Activated CD4-positive, alpha-beta T cell treated with anti-CD3 and anti-CD28 coated beads, Interleukin-2, amount 50 U/mL, for 1 hour (primary cell): Measurements from ENCODE around the gene RICTOR.

ENCODE experiments used
- DNase-seq: peaks from one replicate; pipeline ENCODE4 v3.0.0-alpha.2; 2020

RICTOR gene

GRCh38 chr5:39074017-39074814 is at the start of gene RICTOR:
RICTOR (minus strand) TSS chr5:39074399; CDS start chr5:39074377, 22 bp downstream.
- peak; percentile 90 for DNase-seq

DNA sequence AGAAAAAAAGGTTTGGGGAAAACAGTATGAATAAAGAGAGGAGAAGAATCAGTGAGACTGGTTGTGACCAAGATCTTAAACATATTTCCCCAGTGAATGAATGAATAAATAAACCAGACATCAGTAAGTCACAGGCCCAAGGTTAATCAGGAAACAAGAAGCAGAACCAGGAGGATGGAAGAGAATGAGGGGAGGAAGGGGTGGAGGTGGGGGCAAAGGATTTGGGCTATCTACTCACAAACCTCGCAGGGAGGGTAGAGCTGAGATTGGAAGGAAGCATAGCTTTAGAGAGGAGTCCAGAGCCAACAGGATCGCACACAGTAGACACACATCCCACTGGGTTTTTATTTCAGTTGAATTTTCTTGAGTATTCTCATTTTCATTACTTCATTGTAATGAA is 47.7 kb upstream of the RICTOR start:
- DNase-seq = no peak

DNA sequence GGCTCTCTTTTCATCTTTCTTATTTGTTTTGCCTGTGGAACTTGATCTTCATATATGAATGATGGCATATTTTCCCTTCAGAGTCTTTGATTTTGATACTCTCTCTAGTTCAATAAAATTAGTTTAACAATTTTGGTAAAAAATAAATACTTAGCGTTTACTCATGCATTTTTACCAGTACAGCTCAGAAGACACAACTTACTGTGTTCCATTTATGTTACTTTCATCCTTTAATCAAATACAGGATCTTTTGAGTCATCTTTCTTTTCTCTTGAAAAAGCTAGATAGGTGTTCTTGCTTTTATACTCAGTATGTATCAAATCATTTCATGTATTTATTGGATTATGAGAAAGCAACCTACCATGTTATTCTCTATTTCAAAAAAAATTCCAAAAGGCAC is 47.1 kb upstream of the RICTOR start:
- no peak for DNase-seq

DNA sequence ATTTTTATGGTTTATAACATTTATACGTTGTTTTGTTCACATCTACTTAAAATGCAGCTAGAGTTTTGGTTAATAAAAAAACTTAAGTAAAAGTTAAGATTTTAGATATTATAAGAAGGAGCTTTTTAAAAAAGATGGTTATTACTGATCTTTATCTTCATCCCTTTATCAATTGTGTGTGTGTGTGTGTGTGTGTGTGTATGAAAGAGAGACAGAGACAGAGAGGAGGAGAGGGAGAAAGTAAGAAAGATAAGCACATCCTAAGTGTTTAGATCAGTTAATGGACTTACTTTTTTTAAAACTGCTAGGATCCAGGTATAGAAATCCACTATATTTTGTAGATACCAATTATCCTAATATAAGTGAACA is 45.8 kb upstream of the RICTOR start:
- DNase-seq = no peak

- DNase-seq = no peak
Observed at GRCh38 chr5:39119404-39120051, 45.3 kb upstream of the RICTOR start.

GRCh38 chr5:39118638-39119037 is 44.4 kb upstream of the RICTOR start:
- no peak for DNase-seq

GRCh38 chr5:39117401-39117800 is 43.2 kb upstream of the RICTOR start:
- no peak for DNase-seq

GRCh38 chr5:39116344-39117170 is 42.4 kb upstream of the RICTOR start:
- DNase-seq = no peak

DNA sequence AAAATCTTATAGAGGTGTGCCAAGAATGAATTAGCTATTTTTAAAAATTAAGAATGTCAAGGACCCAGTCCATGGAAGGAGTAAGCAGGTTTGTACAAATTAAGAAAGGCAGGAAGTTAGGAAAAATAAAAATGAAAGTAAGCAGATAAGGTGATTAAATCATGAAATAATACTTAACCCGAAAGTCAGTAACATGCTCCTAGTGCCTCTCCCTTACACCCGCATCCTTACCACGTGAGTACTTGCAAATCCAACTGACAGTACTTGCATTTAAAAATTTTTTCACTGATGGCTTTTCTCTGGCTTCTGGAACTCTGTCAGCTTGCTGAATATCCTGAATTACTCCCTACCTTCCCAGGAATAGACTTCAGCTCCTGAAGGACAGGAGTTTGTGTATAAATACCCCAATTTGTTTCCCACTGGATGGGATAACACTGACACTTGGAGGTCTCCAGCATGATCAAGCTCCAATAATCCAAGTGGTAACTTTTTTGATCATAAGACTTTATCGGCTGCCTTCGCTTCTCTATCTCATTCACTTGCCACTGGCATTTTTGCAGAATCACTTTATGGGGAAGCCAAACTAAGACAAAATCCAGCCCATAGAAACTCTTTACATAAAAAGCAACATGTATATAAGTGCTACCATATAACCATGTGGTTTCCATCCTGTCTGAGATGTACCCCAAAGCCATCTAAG is 41.6 kb upstream of the RICTOR start:
- no peak for DNase-seq

DNA sequence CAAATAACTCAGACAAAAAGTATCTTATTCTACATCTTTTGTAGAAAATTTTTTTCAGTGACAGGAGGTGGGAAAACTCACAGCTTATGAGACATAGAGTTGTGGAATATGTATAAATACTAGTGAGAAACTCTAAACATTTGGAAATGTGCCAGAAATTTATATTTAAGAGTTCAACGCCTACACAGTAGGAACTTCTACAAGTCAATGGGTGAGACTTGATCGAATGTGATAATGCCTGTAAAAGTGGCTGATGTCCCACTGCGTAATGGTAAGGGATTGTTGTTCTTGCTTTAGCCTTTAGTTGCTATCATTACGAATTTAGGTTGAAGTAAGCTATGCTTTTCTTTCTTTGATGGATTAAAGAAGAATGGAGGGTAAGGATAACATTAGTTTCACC is 40.0 kb upstream of the RICTOR start:
- DNase-seq = no peak

DNA sequence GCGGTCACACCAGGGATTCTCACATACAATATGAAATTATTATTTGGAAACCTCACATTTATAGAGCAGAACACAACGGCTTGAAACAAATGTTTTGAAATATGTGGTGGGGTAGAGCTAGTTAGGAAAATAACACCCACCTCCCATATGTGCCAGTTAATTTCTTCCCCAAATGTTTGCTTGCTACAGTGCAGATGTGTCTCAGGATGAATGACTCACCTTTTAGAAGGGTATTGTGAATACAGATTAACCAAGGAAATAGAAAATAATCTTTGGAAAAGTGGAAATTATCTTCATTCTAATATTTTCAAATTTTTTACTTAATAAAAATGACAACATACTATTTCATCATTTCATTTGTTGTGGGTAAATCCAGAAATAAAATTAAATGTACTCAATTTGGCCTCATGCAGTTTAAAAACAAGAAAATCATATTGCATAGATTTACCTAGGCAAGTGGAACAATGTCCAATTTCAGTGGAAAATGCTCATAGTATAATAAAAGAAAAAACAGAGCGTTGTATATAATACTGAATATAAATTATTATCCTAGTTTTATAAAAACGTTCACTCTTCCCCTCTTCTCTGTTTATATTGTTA is 39.3 kb upstream of the RICTOR start:
- no peak for DNase-seq

- no peak for DNase-seq
Observed at GRCh38 chr5:39109606-39110005, 35.4 kb upstream of the RICTOR start.

- no peak for DNase-seq
Observed at GRCh38 chr5:39108987-39109386, 34.8 kb upstream of the RICTOR start.

- no peak for DNase-seq
Observed at GRCh38 chr5:39107350-39107749, 33.2 kb upstream of the RICTOR start.

- DNase-seq = no peak
Observed at GRCh38 chr5:39106322-39106721, 32.1 kb upstream of the RICTOR start.

DNA sequence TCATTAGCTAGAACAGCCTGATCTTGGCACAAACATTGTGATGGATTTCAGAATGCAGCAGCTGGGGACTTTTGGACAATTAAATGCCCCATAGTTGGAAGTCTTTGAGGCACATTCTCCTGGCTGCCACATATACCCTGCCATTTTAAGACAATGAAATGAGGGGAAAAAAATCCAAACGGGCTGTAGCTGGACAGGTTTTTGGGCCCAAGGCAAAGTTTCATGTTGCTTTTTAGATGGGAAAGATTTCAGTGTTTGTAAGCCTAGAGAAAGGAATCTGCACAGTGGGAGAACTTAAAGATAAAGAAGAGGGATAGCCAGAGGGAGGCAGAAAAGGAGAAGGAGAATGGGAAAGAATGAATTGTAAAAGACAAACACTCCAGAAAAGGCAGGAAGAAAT is 30.0 kb upstream of the RICTOR start:
- no peak for DNase-seq

DNA sequence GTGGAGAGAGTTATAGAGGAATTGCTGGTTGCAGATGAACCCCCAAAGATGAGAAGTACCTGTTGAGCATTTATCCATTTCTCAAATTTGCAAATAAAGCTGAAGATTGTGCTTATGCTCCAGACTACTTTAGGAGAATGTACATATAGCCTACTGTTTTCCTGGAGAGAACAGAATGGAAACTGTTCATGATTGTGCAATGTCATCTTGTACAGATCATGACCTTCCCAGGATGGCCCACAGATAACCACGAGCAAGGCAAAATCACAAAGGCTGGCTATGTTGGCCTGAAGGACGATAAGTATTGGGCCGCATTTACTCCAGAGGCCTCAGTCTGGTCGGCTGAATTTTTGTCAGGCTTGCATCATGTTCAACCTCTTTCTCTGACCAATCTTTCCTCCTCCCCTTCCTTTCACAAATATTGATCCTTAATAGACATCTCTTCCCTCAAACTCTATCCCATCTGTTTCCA is 28.5 kb upstream of the RICTOR start:
- DNase-seq = no peak

DNA sequence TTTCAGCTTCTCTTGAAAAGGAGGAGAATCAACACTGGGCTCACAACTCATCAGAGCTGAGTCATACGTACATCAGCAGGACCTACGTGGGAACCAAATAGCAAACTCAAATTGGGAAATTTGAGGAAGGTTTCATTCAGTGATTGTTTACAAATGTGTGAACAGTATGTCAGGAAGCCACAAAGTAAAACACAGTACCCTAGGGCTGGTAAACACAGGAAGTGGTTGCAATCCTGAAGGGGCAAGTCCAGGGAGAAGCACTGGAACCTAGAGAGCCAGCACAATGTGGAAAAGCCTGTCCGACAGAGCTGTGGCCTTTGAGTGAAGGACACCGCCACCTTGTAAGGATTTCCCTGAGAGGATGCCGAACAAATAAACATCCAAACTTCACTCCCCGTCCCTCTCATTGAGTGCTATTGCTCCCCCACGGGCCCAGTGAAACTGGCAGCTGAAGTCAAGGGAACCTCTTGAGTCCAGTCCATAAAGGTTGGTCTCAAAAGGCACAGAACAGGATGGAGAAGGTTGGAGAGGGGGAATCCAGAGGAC is 26.7 kb upstream of the RICTOR start:
- DNase-seq = no peak

GRCh38 chr5:39100301-39100850 is 26.2 kb upstream of the RICTOR start:
- DNase-seq = no peak

- no peak for DNase-seq
Observed at GRCh38 chr5:39099831-39100230, 25.6 kb upstream of the RICTOR start.

DNA sequence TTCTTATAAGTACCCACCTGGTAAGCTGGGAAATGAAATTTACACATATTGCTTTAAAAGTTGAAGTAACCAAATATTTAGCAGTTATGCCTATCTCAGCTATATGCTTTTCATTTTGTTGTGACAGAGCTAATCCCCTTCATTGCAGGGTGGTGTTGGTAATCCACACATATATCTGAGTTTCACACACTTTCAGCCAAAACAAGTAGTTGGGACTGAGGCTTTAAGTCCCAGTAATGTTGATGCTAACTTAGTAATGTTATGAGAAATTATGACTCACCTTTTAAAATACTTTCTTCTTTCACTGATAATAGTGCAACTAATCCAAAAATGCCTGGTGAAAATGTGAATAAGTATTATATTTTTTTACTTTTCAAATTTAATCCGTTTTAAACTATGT is 19.2 kb upstream of the RICTOR start:
- no peak for DNase-seq
